H54 (cell line): Measurements from ENCODE around the gene PDZRN3.

Experiments
- DNase-seq: peaks from one replicate; pipeline ENCODE4 v3.0.0; 2011; ENCODE audit warnings: low spot score, mixed read lengths; ENCODE audit not compliant: insufficient read length
- FAIRE-seq: peaks from 3 replicates; lab custom pipeline; 2011; peaks lifted over from hg19 to GRCh38; lab: Jason Lieb, UNC
- POLR2A ChIP-seq: IDR thresholded peaks from 2 replicates; pipeline ENCODE4 v1.6.1; 2011; ENCODE audit warnings: low read depth, mild to moderate bottlenecking, low read length

PDZRN3 gene

GRCh38 chr3:73624821-73625665 lies at the start of gene PDZRN3:
PDZRN3 (minus strand) TSS chr3:73624941.
- no peak for FAIRE-seq
- peak; percentile 62 for TF ChIP-seq POLR2A

DNA sequence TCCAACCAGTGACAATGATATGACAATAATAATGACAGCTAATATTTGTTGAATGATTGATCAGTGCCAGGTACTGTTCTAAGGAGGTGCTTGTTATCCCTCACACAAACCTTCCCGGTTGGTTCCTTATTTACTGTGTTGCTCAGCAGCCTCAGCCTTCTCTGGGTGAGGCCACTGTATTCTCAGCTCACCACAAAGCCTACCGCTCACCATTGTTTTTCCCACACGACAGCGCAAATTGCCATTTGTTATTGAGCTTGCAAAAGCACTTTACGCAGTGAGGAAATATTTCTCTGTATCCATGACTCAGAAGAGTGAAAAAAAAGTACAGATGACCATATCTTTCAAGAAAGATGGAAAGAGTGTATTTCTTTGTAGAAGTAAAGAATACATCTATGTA lies 49.5 kb upstream of the PDZRN3 start:
- no peak for DNase-seq
- no peak for FAIRE-seq
- no peak for TF ChIP-seq POLR2A

More at GRCh38 chr3:73624821-73625665, at the start of gene PDZRN3:
- DNase-seq, result peak; percentile 19

GRCh38 chr3:73669260-73669659 lies 44.5 kb upstream of the PDZRN3 start:
- TF ChIP-seq POLR2A, result no peak
- FAIRE-seq (no peak), DNase-seq (no peak)

DNA sequence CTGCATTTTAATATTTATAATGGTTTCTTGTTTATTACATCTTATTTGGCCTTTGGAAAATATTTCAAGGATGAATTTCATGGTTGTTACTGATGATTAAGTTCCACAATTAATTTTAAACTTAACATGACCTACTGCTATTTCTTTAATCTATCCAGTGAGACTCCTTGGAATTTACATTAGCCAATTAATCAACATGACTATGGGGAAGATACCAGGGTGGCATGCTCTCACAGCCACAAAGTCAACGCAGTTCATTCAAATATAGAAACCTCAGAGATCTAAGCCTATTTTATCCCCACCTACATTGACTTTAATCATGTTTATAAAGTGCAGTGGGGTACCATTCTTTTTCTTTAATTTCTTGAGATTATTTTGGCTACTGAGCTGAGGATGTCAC lies 43.6 kb upstream of the PDZRN3 start:
- no peak for FAIRE-seq
- TF ChIP-seq POLR2A, result no peak
- no peak for DNase-seq

- DNase-seq (no peak), FAIRE-seq (no peak)
- no peak for TF ChIP-seq POLR2A
Measured at GRCh38 chr3:73667889-73668288, 43.1 kb upstream of the PDZRN3 start.

DNA sequence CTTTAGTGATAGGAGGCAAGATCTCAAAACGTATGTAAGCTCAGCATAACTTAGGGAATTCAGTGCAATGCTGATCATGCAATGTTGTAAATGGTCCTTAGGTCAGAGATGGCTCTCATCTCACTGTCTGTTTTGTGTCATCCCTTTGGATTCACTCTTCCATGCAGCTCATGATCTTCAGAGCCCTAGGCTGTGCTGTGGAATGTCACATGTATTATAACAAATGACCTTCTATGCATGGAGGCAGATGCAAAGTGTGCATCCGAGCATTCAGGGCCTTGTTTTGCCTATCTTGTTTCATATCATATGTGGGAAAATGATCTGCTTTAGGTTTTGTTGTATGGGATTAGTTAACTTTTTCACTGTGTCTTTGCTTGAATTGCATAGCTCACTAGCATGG lies 40.5 kb upstream of the PDZRN3 start:
- no peak for DNase-seq
- FAIRE-seq, result no peak
- no peak for TF ChIP-seq POLR2A

GRCh38 chr3:73664389-73664788 lies 39.6 kb upstream of the PDZRN3 start:
- no peak for TF ChIP-seq POLR2A
- no peak for DNase-seq
- no peak for FAIRE-seq

- no peak for TF ChIP-seq POLR2A
- no peak for FAIRE-seq
- DNase-seq, result no peak
Measured at GRCh38 chr3:73663495-73663894, 38.8 kb upstream of the PDZRN3 start.

- no peak for FAIRE-seq
- TF ChIP-seq POLR2A, result no peak
- DNase-seq, result no peak
Measured at GRCh38 chr3:73661265-73661664, 36.5 kb upstream of the PDZRN3 start.

GRCh38 chr3:73658227-73658626 lies 33.5 kb upstream of the PDZRN3 start:
- TF ChIP-seq POLR2A, result no peak
- no peak for DNase-seq
- no peak for FAIRE-seq

- TF ChIP-seq POLR2A, result no peak
- no peak for DNase-seq
- no peak for FAIRE-seq
Measured at GRCh38 chr3:73657186-73657585, 32.4 kb upstream of the PDZRN3 start.

GRCh38 chr3:73656241-73656890 lies 31.6 kb upstream of the PDZRN3 start:
- DNase-seq, result no peak
- no peak for TF ChIP-seq POLR2A
- FAIRE-seq, result no peak

- TF ChIP-seq POLR2A, result no peak
- FAIRE-seq (no peak), DNase-seq (no peak)
Measured at GRCh38 chr3:73655197-73655596, 30.5 kb upstream of the PDZRN3 start.

DNA sequence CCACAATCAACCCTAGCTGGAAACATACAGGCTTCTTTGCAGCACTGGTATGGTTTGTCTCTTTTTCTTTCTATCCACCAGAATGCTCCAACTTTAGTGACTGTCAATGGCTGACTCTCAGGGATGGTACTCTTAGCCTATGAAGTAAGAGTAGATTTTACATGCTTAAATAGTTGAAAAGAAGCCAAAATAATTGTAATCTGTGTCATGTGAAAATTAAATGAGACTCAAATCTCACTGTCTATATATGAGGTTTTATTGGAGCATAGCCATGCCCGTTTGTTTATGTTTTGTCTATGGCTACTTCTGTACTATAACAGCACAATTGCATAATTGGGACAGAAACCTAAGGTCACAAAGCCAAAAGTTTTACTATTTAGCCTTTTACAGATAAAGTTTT lies 29.1 kb upstream of the PDZRN3 start:
- no peak for FAIRE-seq
- DNase-seq, result no peak
- no peak for TF ChIP-seq POLR2A

DNA sequence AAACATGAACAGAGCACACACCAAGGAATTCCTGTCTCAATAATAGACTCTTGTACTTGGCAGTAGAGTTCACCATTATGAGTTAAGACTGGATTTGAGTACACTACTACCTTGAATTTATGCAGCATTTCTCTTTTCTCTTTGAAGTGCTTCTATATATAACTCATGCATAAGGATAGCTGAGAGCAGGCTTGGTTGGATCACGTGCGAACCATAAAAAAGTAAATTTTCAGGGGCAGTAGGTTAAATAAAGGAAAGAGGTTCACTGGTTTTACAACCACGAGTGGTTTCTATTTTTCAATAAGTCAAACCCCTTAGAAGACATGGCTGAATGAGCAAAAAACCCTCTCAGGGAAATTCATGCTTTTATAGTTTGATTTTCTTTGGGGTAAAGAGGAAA lies 28.6 kb upstream of the PDZRN3 start:
- FAIRE-seq (no peak), DNase-seq (no peak)
- no peak for TF ChIP-seq POLR2A

DNA sequence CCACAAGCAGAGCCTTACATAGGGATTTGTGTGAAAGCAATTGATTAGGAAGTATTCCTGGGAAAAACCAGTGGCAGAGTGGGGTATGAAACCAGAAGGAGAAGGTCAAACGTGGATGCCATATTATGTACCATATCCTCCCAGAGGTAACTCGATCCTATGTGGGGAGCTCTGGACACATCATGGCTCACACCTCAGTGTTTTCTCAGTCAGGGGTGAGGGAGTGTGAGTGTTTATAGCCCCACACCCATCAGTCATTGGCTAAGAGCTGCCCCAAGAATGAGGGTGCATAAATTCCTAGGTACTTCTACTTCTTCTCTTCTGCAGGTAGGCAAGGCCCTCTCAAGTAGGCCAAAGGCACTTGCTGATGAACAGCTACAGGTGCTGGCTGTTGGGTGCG lies 28.2 kb upstream of the PDZRN3 start:
- no peak for TF ChIP-seq POLR2A
- DNase-seq (no peak), FAIRE-seq (no peak)
